ENCODE results near the gene UMOD.

Gene UMOD

GRCh38 chr16:20352615-20353014 lies at the start of gene UMOD:
Gene UMOD (minus strand): TSS chr16:20352715. CDS start chr16:20350737, 1,978 bp downstream.
- DNase-seq (ENCODE audit: low read depth in 1 of 2, low spot score in 1 of 2): no peak

GRCh38 chr16:20401475-20402016 lies 49.0 kb upstream of the UMOD start:
- no peak for DNase-seq (ENCODE audit: low read depth in 1 of 2, low spot score in 1 of 2)

GRCh38 chr16:20401066-20401465 lies 48.6 kb upstream of the UMOD start:
- DNase-seq (ENCODE audit: low read depth in 1 of 2, low spot score in 1 of 2): no peak

GRCh38 chr16:20399185-20399584 lies 46.7 kb upstream of the UMOD start:
- no peak for DNase-seq (ENCODE audit: low read depth in 1 of 2, low spot score in 1 of 2)

- DNase-seq (ENCODE audit: low read depth in 1 of 2, low spot score in 1 of 2): no peak
These were observed 46.1 kb upstream of the UMOD start for GRCh38 chr16:20398603-20399002.

- no peak for DNase-seq (ENCODE audit: low read depth in 1 of 2, low spot score in 1 of 2)
These were observed 45.1 kb upstream of the UMOD start for GRCh38 chr16:20397468-20398074.

GRCh38 chr16:20396846-20397467 lies 44.4 kb upstream of the UMOD start:
- DNase-seq (ENCODE audit: low read depth in 1 of 2, low spot score in 1 of 2): no peak

GRCh38 chr16:20395946-20396345 lies 43.4 kb upstream of the UMOD start:
- no peak for DNase-seq (ENCODE audit: low read depth in 1 of 2, low spot score in 1 of 2)

- DNase-seq (ENCODE audit: low read depth in 1 of 2, low spot score in 1 of 2): no peak
These were observed 41.5 kb upstream of the UMOD start for GRCh38 chr16:20393801-20394577.

- DNase-seq (ENCODE audit: low read depth in 1 of 2, low spot score in 1 of 2): no peak
These were observed 38.5 kb upstream of the UMOD start for GRCh38 chr16:20391045-20391444.

- DNase-seq (ENCODE audit: low read depth in 1 of 2, low spot score in 1 of 2): no peak
These were observed 36.3 kb upstream of the UMOD start for GRCh38 chr16:20388854-20389253.

GRCh38 chr16:20387978-20388377 lies 35.5 kb upstream of the UMOD start:
- DNase-seq (ENCODE audit: low read depth in 1 of 2, low spot score in 1 of 2): no peak

GRCh38 chr16:20385844-20386832 lies 33.6 kb upstream of the UMOD start:
- peak; percentile 24 to 26 for DNase-seq (ENCODE audit: low read depth in 1 of 2, low spot score in 1 of 2)

GRCh38 chr16:20383106-20384029 lies 30.9 kb upstream of the UMOD start:
- peak in 1 of 2 donors; percentile 4 for DNase-seq (ENCODE audit: low read depth in 1 of 2, low spot score in 1 of 2)

GRCh38 chr16:20382202-20382948 lies 29.9 kb upstream of the UMOD start:
- DNase-seq (ENCODE audit: low read depth in 1 of 2, low spot score in 1 of 2): no peak

GRCh38 chr16:20380782-20381181 lies 28.3 kb upstream of the UMOD start:
- no peak for DNase-seq (ENCODE audit: low read depth in 1 of 2, low spot score in 1 of 2)

GRCh38 chr16:20377181-20377580 lies 24.7 kb upstream of the UMOD start:
- no peak for DNase-seq (ENCODE audit: low read depth in 1 of 2, low spot score in 1 of 2)

GRCh38 chr16:20372701-20373100 lies 20.2 kb upstream of the UMOD start:
- no peak for DNase-seq (ENCODE audit: low read depth in 1 of 2, low spot score in 1 of 2)

- no peak for DNase-seq (ENCODE audit: low read depth in 1 of 2, low spot score in 1 of 2)
These were observed 17.0 kb upstream of the UMOD start for GRCh38 chr16:20369452-20370054.

All from activated T-helper 1 cell treated with anti-CD3 and anti-CD28 coated beads, Interleukin-2, amount 50 U/mL, for 16 hours (primary cell).